DMS114 treated with DMSO at 0.1 percent for 48 hours (cell line): ENCODE data around the gene PLCL2.
"Not testable (repeated sequence)": the region's sequence is repeated elsewhere in the genome, so short reads cannot be mapped to it uniquely, and the experiment has no call there.

Experiments
- DNase-seq: peaks from one replicate; lab custom pipeline; 2025; ENCODE audit not compliant: unreplicated experiment; lab: John Stamatoyannopoulos, UW

The PLCL2 gene

GRCh38 chr3:16957852-16958251, 73.1 kb downstream of the PLCL2 start:
- not testable (repeated sequence) for DNase-seq

- no peak for DNase-seq
These were observed 75.4 kb downstream of the PLCL2 start for GRCh38 chr3:16960125-16960524.

- no peak for DNase-seq
These were observed 77.0 kb downstream of the PLCL2 start for GRCh38 chr3:16961621-16962205.

GRCh38 chr3:16975083-16975482, 90.3 kb downstream of the PLCL2 start:
- DNase-seq = no peak

GRCh38 chr3:16978234-16978920, 93.6 kb downstream of the PLCL2 start:
- DNase-seq = no peak

GRCh38 chr3:16978921-16979271, 94.1 kb downstream of the PLCL2 start:
- no peak for DNase-seq

- not testable (repeated sequence) for DNase-seq
These were observed 95.2 kb downstream of the PLCL2 start for GRCh38 chr3:16979769-16980515.

GRCh38 chr3:16980526-16980925, 95.8 kb downstream of the PLCL2 start:
- not testable (repeated sequence) for DNase-seq

GRCh38 chr3:16982460-16982859, 97.7 kb downstream of the PLCL2 start:
- DNase-seq = no peak

GRCh38 chr3:16985608-16986007, 100.9 kb downstream of the PLCL2 start:
- no peak for DNase-seq

GRCh38 chr3:16987141-16987540, 102.4 kb downstream of the PLCL2 start:
- DNase-seq = no peak

GRCh38 chr3:16990163-16990562, 105.4 kb downstream of the PLCL2 start:
- DNase-seq = no peak

- DNase-seq = no peak
These were observed 107.4 kb downstream of the PLCL2 start for GRCh38 chr3:16992198-16992597.

- DNase-seq = no peak
These were observed 108.5 kb downstream of the PLCL2 start for GRCh38 chr3:16993227-16993626.

GRCh38 chr3:16994854-16995525, 110.2 kb downstream of the PLCL2 start:
- no peak for DNase-seq

GRCh38 chr3:16995601-16996000, 110.8 kb downstream of the PLCL2 start:
- DNase-seq = no peak

- DNase-seq = no peak
These were observed 113.6 kb downstream of the PLCL2 start for GRCh38 chr3:16998236-16998923.

- DNase-seq = no peak
These were observed 114.4 kb downstream of the PLCL2 start for GRCh38 chr3:16999161-16999560.

- DNase-seq = no peak
These were observed 115.1 kb downstream of the PLCL2 start for GRCh38 chr3:16999871-17000270.

GRCh38 chr3:17003457-17003856, 118.7 kb downstream of the PLCL2 start:
- no peak for DNase-seq
